Measurements from ENCODE around the gene TMTC1.
A peak's percentile ranks its signal among the peaks of the same experiment; 100 is the strongest.

GRCh38 chr12:29519585-29520182 lies 264.1 kb downstream of the TMTC1 start:
- TF ChIP-seq CTCF (IDR thresholded peaks at IDR 0.05) (peak; percentile 70), EZH2 (IDR thresholded peaks at IDR 0.05; ENCODE audit: borderline replicate concordance, insufficient read depth, low read depth, low read length, poor library complexity, severe bottlenecking) (no peak)

All from B cell (primary cell).